SK-N-SH treated with all-trans-retinoic acid at 6 μM for 48 hours (cell line): ENCODE data around the gene TMEM169.

Source experiments
- ATAC-seq: fragments of 200-7000 bp; cut with Tn5 transposase; 3 replicates; pipeline ENCODE4 v1.9.1; 2020; ENCODE audit warnings: mild to moderate bottlenecking, moderate library complexity
- ARNTL ChIP-seq: fragments of 450-650 bp; formaldehyde crosslinking; IDR thresholded peaks from 2 replicates; pipeline ENCODE4 v1.5.0; 2020; ENCODE audit warnings: low read depth, mild to moderate bottlenecking, moderate library complexity, borderline replicate concordance
- BACH2 ChIP-seq: fragments of 250-450 bp; sonication (Bioruptor Pico); IDR thresholded peaks from 2 replicates; pipeline ENCODE4 v1.9.0; 2021; ENCODE audit warnings: mild to moderate bottlenecking, borderline replicate concordance
- CSDC2 ChIP-seq: fragments of 250-450 bp; sonication (Bioruptor Pico); IDR thresholded peaks from 2 replicates; pipeline ENCODE4 v1.5.0; 2020; ENCODE audit warnings: mild to moderate bottlenecking, moderate library complexity
- ESRRG ChIP-seq: fragments of 250-450 bp; sonication (Bioruptor Pico); IDR thresholded peaks from 2 replicates; pipeline ENCODE4 v1.6.1; 2021; ENCODE audit warnings: mild to moderate bottlenecking
- GLIS3 ChIP-seq: fragments of 250-450 bp; sonication (Bioruptor Pico); IDR thresholded peaks from 2 replicates; pipeline ENCODE4 v1.5.0; 2020; ENCODE audit warnings: mild to moderate bottlenecking, moderate library complexity
- ISL1 ChIP-seq: fragments of 250-450 bp; sonication (Bioruptor Pico); IDR thresholded peaks from 2 replicates; pipeline ENCODE4 v2.1.2; 2022; ENCODE audit warnings: mild to moderate bottlenecking, moderate library complexity
- PATZ1 ChIP-seq: fragments of 250-450 bp; sonication (Bioruptor Pico); IDR thresholded peaks from 2 replicates; pipeline ENCODE4 v1.8.0; 2020; ENCODE audit warnings: mild to moderate bottlenecking, moderate library complexity, borderline replicate concordance
- PPARA ChIP-seq: fragments of 250-450 bp; sonication (Bioruptor Pico); IDR thresholded peaks from 2 replicates; pipeline ENCODE4 v1.5.0; 2020; ENCODE audit warnings: mild to moderate bottlenecking, borderline replicate concordance
- RARB ChIP-seq: fragments of 250-450 bp; sonication (Bioruptor Pico); IDR thresholded peaks from 2 replicates; pipeline ENCODE4 v1.8.0; 2021; ENCODE audit warnings: mild to moderate bottlenecking, moderate library complexity
- SNAI2 ChIP-seq: fragments of 250-450 bp; sonication (Bioruptor Pico); IDR thresholded peaks from 2 replicates; pipeline ENCODE4 v1.5.0; 2020; ENCODE audit warnings: mild to moderate bottlenecking, moderate library complexity
- TCF4 ChIP-seq: fragments of 250-450 bp; sonication (Bioruptor Pico); IDR thresholded peaks from 2 replicates; pipeline ENCODE4 v1.8.0; 2021; ENCODE audit warnings: mild to moderate bottlenecking, moderate library complexity, borderline replicate concordance
- TOX ChIP-seq: fragments of 250-450 bp; sonication (Bioruptor Pico); IDR thresholded peaks from 2 replicates; pipeline ENCODE4 v1.8.0; 2021; ENCODE audit warnings: mild to moderate bottlenecking, moderate library complexity, borderline replicate concordance
- TSHZ2 ChIP-seq: fragments of 250-450 bp; sonication (Bioruptor Pico); IDR thresholded peaks from 2 replicates; pipeline ENCODE4 v1.5.0; 2020; ENCODE audit warnings: mild to moderate bottlenecking, moderate library complexity
- ZC3H10 ChIP-seq: fragments of 250-450 bp; sonication (Bioruptor Pico); IDR thresholded peaks from 2 replicates; pipeline ENCODE4 v1.5.1; 2021; ENCODE audit warnings: mild to moderate bottlenecking, moderate library complexity
- ZFP3 ChIP-seq: fragments of 250-450 bp; sonication (Bioruptor Pico); IDR thresholded peaks from 2 replicates; pipeline ENCODE4 v1.5.0; 2020; ENCODE audit warnings: mild to moderate bottlenecking, moderate library complexity
- ZFP30 ChIP-seq: fragments of 450-650 bp; formaldehyde crosslinking; IDR thresholded peaks from 2 replicates; pipeline ENCODE4 v1.5.0; 2022; ENCODE audit warnings: mild to moderate bottlenecking, moderate library complexity
- ZNF565 ChIP-seq: fragments of 450-650 bp; formaldehyde crosslinking; conservative IDR thresholded peaks from 2 replicates; pipeline ENCODE4 v1.5.0; 2020; ENCODE audit warnings: low read depth, mild to moderate bottlenecking, moderate library complexity
- ZNF8 ChIP-seq: fragments of 450-650 bp; formaldehyde crosslinking; IDR thresholded peaks from 2 replicates; pipeline ENCODE4 v1.5.0; 2020; ENCODE audit warnings: mild to moderate bottlenecking, moderate library complexity
- TF ChIP-seq, protein P1 (sequence below): fragments of 250-450 bp; sonication (Bioruptor Pico); IDR thresholded peaks from 2 replicates; pipeline ENCODE4 v1.5.1; 2021; ENCODE audit warnings: mild to moderate bottlenecking, moderate library complexity
- TF ChIP-seq, protein P2 (sequence below): fragments of 250-450 bp; sonication (Bioruptor Pico); IDR thresholded peaks from 2 replicates; pipeline ENCODE4 v1.8.0; 2021; ENCODE audit warnings: low read depth, mild to moderate bottlenecking, moderate library complexity, borderline replicate concordance

The TMEM169 gene

DNA sequence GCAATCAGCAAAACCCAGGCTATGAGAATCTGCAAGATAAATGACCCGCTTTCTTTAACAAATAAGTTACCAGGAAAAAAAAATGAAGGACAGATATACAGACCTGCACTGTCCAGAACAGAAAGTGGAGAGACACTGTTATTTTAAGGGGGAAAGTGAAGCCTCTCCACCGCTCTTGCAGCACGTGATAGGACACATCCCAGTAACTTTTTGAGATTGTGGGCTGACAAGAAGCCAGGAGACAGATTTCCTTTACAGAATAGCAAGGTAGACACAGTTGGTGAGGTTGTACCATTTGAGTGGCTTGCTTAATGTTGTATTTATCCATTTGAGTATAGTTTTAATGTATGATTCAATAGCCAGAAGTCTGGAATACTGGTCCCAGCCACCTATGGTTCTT, 13.0 kb downstream of the TMEM169 start:
- no peak for TF ChIP-seq SNAI2 (CRISPR knock-in tag)
- no peak for TF ChIP-seq ZFP3 (CRISPR knock-in tag)
- TF ChIP-seq PPARA (CRISPR knock-in tag), result no peak
- no peak for TF ChIP-seq TCF4 (CRISPR knock-in tag)
- no peak for TF ChIP-seq ZFP30
- TF ChIP-seq ZNF565, result no peak
- TF ChIP-seq BACH2 (CRISPR knock-in tag), result no peak
- TF ChIP-seq ARNTL (CRISPR knock-in tag), result no peak
- no peak for TF ChIP-seq ZNF8
- no peak for TF ChIP-seq ISL1
- no peak for TF ChIP-seq TSHZ2 (CRISPR knock-in tag)
- no peak for TF ChIP-seq RARB (CRISPR knock-in tag)
- no peak for TF ChIP-seq ESRRG
- no peak for TF ChIP-seq PATZ1 (CRISPR knock-in tag)
- TF ChIP-seq, protein P1, sequence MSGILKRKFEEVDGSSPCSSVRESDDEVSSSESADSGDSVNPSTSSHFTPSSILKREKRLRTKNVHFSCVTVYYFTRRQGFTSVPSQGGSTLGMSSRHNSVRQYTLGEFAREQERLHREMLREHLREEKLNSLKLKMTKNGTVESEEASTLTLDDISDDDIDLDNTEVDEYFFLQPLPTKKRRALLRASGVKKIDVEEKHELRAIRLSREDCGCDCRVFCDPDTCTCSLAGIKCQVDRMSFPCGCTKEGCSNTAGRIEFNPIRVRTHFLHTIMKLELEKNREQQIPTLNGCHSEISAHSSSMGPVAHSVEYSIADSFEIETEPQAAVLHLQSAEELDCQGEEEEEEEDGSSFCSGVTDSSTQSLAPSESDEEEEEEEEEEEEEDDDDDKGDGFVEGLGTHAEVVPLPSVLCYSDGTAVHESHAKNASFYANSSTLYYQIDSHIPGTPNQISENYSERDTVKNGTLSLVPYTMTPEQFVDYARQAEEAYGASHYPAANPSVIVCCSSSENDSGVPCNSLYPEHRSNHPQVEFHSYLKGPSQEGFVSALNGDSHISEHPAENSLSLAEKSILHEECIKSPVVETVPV (CRISPR knock-in tag), result no peak
- TF ChIP-seq TOX (CRISPR knock-in tag), result no peak
- TF ChIP-seq CSDC2 (CRISPR knock-in tag), result no peak
- no peak for TF ChIP-seq ZC3H10
- no peak for ATAC-seq

DNA sequence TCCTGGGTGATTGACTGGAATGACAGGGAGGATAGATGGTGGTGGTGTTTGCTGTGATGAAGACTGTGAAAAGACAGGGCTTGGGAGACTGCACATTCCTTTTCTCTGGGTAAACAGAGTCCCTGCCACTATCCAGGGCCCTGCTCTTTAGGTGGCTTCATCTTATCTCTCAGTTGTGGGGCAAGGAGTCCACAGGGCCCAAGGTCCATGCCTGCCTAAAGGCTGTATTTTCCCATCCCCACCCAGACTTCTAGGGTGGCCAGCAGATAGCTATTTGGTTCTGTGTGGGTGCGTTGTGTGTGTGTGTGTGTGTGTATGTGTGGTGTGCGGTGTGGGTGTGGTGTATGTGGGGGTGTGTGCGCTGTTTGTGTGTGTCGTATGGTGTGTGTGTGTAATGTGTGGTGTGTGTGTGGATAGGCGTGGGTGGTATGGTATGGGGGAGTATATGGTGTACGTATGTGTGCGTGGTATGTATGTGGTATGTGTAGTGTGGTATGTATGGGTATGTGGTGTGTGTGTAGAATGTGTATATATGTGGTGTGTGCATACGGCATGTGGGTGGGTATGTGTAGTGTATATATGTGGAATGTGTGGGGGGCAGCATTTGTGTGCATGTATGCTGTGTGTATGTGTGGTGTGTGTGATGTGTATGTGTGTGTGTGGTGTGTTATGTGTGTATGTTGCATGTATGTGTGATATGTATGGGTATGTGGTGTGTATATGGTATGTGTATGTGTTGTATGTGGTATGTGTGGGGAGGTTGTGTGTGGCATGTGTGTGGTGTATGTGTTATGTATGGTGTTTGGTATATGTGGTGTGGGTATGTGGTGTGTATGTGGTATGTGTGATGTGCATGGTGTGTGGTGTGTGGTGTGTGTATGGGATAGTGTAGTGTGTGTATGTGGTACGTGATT, 17.0 kb downstream of the TMEM169 start:
- no peak for ATAC-seq
- TF ChIP-seq GLIS3 (CRISPR knock-in tag), result no peak
- TF ChIP-seq TSHZ2 (CRISPR knock-in tag), result no peak
- TF ChIP-seq, protein P2, sequence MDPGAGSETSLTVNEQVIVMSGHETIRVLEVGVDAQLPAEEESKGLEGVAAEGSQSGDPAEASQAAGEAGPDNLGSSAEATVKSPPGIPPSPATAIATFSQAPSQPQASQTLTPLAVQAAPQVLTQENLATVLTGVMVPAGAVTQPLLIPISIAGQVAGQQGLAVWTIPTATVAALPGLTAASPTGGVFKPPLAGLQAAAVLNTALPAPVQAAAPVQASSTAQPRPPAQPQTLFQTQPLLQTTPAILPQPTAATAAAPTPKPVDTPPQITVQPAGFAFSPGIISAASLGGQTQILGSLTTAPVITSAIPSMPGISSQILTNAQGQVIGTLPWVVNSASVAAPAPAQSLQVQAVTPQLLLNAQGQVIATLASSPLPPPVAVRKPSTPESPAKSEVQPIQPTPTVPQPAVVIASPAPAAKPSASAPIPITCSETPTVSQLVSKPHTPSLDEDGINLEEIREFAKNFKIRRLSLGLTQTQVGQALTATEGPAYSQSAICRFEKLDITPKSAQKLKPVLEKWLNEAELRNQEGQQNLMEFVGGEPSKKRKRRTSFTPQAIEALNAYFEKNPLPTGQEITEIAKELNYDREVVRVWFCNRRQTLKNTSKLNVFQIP, result no peak
- no peak for TF ChIP-seq SNAI2 (CRISPR knock-in tag)
- TF ChIP-seq, all 23 proteins: peak for 0
